WTC11 (cell line): ENCODE data around the gene PRKCE.

ENCODE experiments used
- RELA ChIP-seq: sonication (generic); formaldehyde crosslinking; IDR thresholded peaks from 2 replicates; pipeline ENCODE4 v1.8.1; 2022; ENCODE audit warnings: missing genetic modification reagents, mild to moderate bottlenecking, borderline replicate concordance
- TF ChIP-seq, protein P1 (sequence below): sonication (generic); formaldehyde crosslinking; IDR thresholded peaks from 2 replicates; pipeline ENCODE4 v1.8.1; 2022; ENCODE audit warnings: mild to moderate bottlenecking, missing genetic modification reagents, moderate library complexity, borderline replicate concordance
- TF ChIP-seq, protein P2 (sequence below): fragments of 200-600 bp; IDR thresholded peaks from 2 replicates; pipeline ENCODE4 v1.8.0; 2022; ENCODE audit warnings: antibody characterized with exemption

DNA sequence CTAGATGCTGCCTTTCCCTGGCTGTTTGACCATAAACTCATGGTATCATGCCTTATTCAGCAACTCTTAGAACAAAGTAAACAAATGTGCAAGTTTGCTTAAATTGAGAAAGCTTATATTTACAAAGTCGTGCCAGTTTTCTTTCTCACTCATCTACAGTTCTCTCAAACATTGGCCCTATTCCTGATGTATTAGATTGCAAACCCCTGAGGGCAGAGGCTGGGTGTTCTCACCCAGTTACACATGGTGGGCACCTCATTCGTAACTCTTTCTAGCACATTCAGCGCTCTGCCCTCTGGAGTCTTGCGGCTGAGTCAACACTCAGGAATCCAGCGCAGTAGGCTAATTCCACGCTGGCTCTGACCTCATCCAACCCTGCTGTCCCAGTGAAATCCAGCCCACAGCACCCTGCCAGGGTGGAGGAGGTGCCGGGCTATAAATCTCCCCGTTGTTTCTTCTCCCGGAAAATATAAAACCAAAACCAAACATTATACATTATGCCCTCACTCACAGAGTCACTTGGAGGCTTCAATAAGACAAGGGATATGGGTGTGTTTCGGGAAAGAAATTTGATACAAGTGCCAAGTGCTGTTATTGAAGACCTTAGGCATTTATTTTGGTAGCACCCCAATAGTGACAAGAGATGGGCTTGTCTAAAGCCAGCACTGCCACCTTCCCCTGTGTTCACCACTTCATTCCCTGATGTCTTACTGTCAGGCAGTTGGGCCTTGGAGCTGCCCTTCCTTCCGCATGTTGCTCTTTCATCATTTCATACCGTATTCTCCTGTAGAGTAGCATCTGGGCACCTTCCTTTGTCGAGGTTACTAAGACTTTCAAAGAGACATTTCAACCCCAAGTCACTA is 287.4 kb downstream of the PRKCE start:
- TF ChIP-seq, protein P1, sequence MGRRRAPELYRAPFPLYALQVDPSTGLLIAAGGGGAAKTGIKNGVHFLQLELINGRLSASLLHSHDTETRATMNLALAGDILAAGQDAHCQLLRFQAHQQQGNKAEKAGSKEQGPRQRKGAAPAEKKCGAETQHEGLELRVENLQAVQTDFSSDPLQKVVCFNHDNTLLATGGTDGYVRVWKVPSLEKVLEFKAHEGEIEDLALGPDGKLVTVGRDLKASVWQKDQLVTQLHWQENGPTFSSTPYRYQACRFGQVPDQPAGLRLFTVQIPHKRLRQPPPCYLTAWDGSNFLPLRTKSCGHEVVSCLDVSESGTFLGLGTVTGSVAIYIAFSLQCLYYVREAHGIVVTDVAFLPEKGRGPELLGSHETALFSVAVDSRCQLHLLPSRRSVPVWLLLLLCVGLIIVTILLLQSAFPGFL: no peak
- TF ChIP-seq, protein P2, sequence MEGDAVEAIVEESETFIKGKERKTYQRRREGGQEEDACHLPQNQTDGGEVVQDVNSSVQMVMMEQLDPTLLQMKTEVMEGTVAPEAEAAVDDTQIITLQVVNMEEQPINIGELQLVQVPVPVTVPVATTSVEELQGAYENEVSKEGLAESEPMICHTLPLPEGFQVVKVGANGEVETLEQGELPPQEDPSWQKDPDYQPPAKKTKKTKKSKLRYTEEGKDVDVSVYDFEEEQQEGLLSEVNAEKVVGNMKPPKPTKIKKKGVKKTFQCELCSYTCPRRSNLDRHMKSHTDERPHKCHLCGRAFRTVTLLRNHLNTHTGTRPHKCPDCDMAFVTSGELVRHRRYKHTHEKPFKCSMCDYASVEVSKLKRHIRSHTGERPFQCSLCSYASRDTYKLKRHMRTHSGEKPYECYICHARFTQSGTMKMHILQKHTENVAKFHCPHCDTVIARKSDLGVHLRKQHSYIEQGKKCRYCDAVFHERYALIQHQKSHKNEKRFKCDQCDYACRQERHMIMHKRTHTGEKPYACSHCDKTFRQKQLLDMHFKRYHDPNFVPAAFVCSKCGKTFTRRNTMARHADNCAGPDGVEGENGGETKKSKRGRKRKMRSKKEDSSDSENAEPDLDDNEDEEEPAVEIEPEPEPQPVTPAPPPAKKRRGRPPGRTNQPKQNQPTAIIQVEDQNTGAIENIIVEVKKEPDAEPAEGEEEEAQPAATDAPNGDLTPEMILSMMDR: no peak
- TF ChIP-seq RELA: no peak
